Upper lobe of left lung (tissue), 4 donors: ENCODE data around the gene EXOC1L.

Experiments
- CTCF ChIP-seq, 6 experiments: fragments of 450-650 bp in 4 of 6; fragments of 200-600 bp in 2 of 6; sonication (generic) in 2 of 6; IDR thresholded peaks; one replicate each; pipeline ENCODE4 v1.5.1; 2016 to 2019; ENCODE audit warnings: antibody characterized with exemption in 6 of 6
- POLR2A ChIP-seq, 4 donors: fragments of 450-650 bp; IDR thresholded peaks; one replicate each; pipeline ENCODE4 v1.5.1; 2016 to 2017; ENCODE audit warnings: antibody characterized with exemption in 4 of 4, mild to moderate bottlenecking in 2 of 4
- POLR2AphosphoS5 ChIP-seq, 2 donors: sonication (generic); formaldehyde crosslinking; IDR thresholded peaks; one replicate each; pipeline ENCODE4 v1.5.1; 2017; ENCODE audit warnings: antibody characterized with exemption in 2 of 2

GRCh38 chr4:55859711-55860110 is 40.1 kb downstream of the EXOC1L start:
- TF ChIP-seq POLR2A (IDR thresholded peaks at IDR 0.05), result no peak
- TF ChIP-seq CTCF (IDR thresholded peaks at IDR 0.05), result no peak
- TF ChIP-seq POLR2AphosphoS5 (IDR thresholded peaks at IDR 0.05), result no peak
